ENCODE measurements around the gene GGT5. TPM values are rescaled to one million over a fixed set of nuclear protein-coding genes. Genes with fewer than 3 reads are reported as not detected.

GGT5 gene
- total and polyA plus RNA-seq, 2 of the 13 experiments (the other 11 are each of a cell fraction or from before 2014, with no cell fraction given) = 0.69 to 3.1 TPM

DNA sequence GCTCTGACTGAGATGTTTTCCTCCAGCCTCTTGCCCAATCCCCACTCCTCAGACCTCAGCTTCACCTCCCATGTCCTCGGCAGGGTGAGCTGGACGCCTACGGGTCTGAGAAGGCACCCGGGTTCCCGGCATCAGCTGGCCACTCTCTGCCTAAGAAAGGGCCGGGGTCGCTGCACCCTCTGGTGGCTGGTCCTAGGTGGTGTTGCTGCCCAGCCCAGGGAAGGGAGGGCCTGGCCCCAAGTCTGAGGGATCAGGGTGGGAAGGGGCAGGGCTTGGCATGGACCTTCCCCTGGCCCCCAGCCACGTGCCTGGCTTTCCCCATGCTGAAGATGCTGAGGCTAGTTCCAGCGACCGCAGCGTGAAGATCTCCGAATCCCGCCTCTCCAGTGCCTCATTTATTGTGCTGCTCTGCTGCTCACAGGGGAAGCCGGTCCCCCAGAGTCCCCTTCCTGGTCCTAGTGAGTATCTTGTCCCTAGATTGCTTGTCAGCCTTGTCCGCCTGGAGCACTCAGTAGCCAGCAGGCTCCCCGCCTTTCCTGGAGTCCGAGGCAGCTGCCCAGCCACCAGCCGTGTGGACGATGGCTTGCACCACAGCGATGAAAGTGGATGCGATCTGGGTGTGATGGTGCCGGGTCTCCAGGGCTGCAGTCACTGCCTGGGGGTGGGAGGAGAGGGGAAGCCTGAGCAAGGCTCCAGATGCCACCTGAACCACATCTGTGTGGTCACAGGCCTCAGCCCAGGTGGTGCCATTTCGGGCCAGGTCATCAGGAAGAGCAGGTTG lies 2.9 kb upstream of the GGT5 start (continued):
- no peak for TF ChIP-seq ZNF20 (CRISPR knock-in tag; IDR thresholded peaks at IDR 0.05)
- TF ChIP-seq ZNF382 (CRISPR knock-in tag; IDR thresholded peaks at IDR 0.05; ENCODE audit: borderline replicate concordance) = no peak
- TF ChIP-seq ZNF350 (CRISPR knock-in tag; IDR thresholded peaks at IDR 0.05; ENCODE audit: borderline replicate concordance, low read depth) = peak; percentile 22; the same call in 1 of the 2 replicates
- no peak for TF ChIP-seq ZNF430 (CRISPR knock-in tag; IDR thresholded peaks at IDR 0.05)
- TF ChIP-seq ZNF329 (CRISPR knock-in tag; IDR thresholded peaks at IDR 0.05; ENCODE audit: low read depth) = no peak
- TF ChIP-seq, protein P1, sequence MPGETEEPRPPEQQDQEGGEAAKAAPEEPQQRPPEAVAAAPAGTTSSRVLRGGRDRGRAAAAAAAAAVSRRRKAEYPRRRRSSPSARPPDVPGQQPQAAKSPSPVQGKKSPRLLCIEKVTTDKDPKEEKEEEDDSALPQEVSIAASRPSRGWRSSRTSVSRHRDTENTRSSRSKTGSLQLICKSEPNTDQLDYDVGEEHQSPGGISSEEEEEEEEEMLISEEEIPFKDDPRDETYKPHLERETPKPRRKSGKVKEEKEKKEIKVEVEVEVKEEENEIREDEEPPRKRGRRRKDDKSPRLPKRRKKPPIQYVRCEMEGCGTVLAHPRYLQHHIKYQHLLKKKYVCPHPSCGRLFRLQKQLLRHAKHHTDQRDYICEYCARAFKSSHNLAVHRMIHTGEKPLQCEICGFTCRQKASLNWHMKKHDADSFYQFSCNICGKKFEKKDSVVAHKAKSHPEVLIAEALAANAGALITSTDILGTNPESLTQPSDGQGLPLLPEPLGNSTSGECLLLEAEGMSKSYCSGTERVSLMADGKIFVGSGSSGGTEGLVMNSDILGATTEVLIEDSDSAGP (CRISPR knock-in tag; IDR thresholded peaks at IDR 0.05; ENCODE audit: borderline replicate concordance) = peak; percentile 44; the same call in 1 of the 2 replicates
- TF ChIP-seq RBM39 (IDR thresholded peaks at IDR 0.05; ENCODE audit: low read depth, low read length, poor library complexity, severe bottlenecking) = no peak
- peak; percentile 59; the same call in 1 of the 2 replicates for TF ChIP-seq ZNF335 (CRISPR knock-in tag; IDR thresholded peaks at IDR 0.05)
- TF ChIP-seq, protein P2, sequence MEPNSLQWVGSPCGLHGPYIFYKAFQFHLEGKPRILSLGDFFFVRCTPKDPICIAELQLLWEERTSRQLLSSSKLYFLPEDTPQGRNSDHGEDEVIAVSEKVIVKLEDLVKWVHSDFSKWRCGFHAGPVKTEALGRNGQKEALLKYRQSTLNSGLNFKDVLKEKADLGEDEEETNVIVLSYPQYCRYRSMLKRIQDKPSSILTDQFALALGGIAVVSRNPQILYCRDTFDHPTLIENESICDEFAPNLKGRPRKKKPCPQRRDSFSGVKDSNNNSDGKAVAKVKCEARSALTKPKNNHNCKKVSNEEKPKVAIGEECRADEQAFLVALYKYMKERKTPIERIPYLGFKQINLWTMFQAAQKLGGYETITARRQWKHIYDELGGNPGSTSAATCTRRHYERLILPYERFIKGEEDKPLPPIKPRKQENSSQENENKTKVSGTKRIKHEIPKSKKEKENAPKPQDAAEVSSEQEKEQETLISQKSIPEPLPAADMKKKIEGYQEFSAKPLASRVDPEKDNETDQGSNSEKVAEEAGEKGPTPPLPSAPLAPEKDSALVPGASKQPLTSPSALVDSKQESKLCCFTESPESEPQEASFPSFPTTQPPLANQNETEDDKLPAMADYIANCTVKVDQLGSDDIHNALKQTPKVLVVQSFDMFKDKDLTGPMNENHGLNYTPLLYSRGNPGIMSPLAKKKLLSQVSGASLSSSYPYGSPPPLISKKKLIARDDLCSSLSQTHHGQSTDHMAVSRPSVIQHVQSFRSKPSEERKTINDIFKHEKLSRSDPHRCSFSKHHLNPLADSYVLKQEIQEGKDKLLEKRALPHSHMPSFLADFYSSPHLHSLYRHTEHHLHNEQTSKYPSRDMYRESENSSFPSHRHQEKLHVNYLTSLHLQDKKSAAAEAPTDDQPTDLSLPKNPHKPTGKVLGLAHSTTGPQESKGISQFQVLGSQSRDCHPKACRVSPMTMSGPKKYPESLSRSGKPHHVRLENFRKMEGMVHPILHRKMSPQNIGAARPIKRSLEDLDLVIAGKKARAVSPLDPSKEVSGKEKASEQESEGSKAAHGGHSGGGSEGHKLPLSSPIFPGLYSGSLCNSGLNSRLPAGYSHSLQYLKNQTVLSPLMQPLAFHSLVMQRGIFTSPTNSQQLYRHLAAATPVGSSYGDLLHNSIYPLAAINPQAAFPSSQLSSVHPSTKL (CRISPR knock-in tag; IDR thresholded peaks at IDR 0.05) = no peak; the same call in 1 of the 2 replicates
- TF ChIP-seq MTF1 (CRISPR knock-in tag; IDR thresholded peaks at IDR 0.05) = no peak
- TF ChIP-seq, protein P3, sequence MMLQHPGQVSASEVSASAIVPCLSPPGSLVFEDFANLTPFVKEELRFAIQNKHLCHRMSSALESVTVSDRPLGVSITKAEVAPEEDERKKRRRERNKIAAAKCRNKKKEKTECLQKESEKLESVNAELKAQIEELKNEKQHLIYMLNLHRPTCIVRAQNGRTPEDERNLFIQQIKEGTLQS (CRISPR knock-in tag; IDR thresholded peaks at IDR 0.05) = no peak
- TF ChIP-seq PAWR (CRISPR knock-in tag; IDR thresholded peaks at IDR 0.05; ENCODE audit: borderline replicate concordance) = no peak
- TF ChIP-seq YEATS4 (CRISPR knock-in tag; IDR thresholded peaks at IDR 0.05; ENCODE audit: borderline replicate concordance) = no peak
- no peak for TF ChIP-seq KLF9 (CRISPR knock-in tag; IDR thresholded peaks at IDR 0.05; ENCODE audit: low read depth)
- TF ChIP-seq HNRNPK (IDR thresholded peaks at IDR 0.05; ENCODE audit: low read depth, low read length, poor library complexity, severe bottlenecking) = no peak
- TF ChIP-seq ZNF672 (CRISPR knock-in tag; IDR thresholded peaks at IDR 0.05) = no peak
- TF ChIP-seq, protein P4, sequence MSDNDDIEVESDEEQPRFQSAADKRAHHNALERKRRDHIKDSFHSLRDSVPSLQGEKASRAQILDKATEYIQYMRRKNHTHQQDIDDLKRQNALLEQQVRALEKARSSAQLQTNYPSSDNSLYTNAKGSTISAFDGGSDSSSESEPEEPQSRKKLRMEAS (IDR thresholded peaks at IDR 0.05) = peak; percentile 56; the same call in 1 of the 2 replicates
- TF ChIP-seq NFE2L1 (CRISPR knock-in tag; IDR thresholded peaks at IDR 0.05; ENCODE audit: borderline replicate concordance) = no peak
- TF ChIP-seq ZNF367 (CRISPR knock-in tag; IDR thresholded peaks at IDR 0.05; ENCODE audit: borderline replicate concordance) = no peak
- TF ChIP-seq ZNF775 (CRISPR knock-in tag; IDR thresholded peaks at IDR 0.05; ENCODE audit: borderline replicate concordance) = no peak
- no peak for TF ChIP-seq MYC (CRISPR knock-in tag; IDR thresholded peaks at IDR 0.05; ENCODE audit: borderline replicate concordance)

All from HepG2 (cell line).